Measurements from ENCODE around the gene CEBPA. TPM values are rescaled to one million over a fixed set of nuclear protein-coding genes. Genes with fewer than 3 reads are reported as not detected.
"Not testable (repeated sequence)": the region's sequence is repeated elsewhere in the genome, so short reads cannot be mapped to it uniquely, and the experiment has no call there.

The CEBPA gene
- total and polyA plus RNA-seq, 2 donors (not counting 1 experiment from before 2014, with no cell fraction given) = 0.17 TPM; not detected in 1

DNA sequence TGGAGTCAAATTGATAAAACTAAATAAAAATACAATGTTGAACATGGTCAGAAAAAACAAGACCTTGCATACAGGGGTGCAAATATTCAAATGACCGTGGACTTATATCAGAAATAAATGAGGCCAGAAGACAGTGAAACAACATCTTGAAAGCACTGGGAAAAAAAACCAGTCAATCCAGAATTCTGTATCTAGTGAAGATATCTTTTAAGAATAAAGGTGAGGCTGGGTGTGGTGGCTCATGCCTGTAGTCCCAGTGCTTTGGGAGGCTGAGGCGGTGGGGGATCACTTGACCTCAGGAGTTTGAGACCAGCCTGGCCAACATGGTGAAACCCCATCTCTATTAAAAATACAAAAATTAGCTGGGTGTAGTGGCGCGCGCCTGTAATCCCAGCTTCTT lies 15.2 kb upstream of the CEBPA start:
- no peaks in the 10 kb centered on the region for H3K36me3 ChIP-seq (ENCODE audit: control insufficient read depth, insufficient read depth, low read length)
- H3K27ac ChIP-seq (ENCODE audit: insufficient read depth, low read length) = no peak overlapping the region
- no peaks in the 10 kb centered on the region for H3K79me2 ChIP-seq (ENCODE audit: control insufficient read depth, insufficient read depth, low read length)
- no peaks in the 10 kb centered on the region for H3K9me3 ChIP-seq (ENCODE audit: control insufficient read depth, insufficient read depth, low read depth, low read length)
- no peaks in the 10 kb centered on the region for H3K4me1 ChIP-seq (ENCODE audit: control insufficient read depth, extremely low read depth, insufficient read depth, low read length)
- no peaks in the 10 kb centered on the region for H4K20me1 ChIP-seq (ENCODE audit: control insufficient read depth, extremely low read depth, insufficient read depth, low read length)
- H2AFZ ChIP-seq (ENCODE audit: low read length) = no peak overlapping the region
- H3K4me2 ChIP-seq (ENCODE audit: extremely low read depth, insufficient read depth, low read length) = no peak overlapping the region
- DNase-seq (ENCODE audit: low read depth in 2 of 2) = no peak
- no peak overlapping the region for H3K9ac ChIP-seq (ENCODE audit: insufficient read depth, low read length)
- H3K4me3 ChIP-seq (replicated peaks in 1 of 4; ENCODE audit: control extremely low read depth in 1 of 4, insufficient read depth in 1 of 4, low read depth in 3 of 4, low read length in 4 of 4) = no peak overlapping the region
- H3K27me3 ChIP-seq (ENCODE audit: control insufficient read depth, insufficient read depth, low read length) = peaks cover 2% of the 10 kb centered on the region
- TF ChIP-seq, protein P1, sequence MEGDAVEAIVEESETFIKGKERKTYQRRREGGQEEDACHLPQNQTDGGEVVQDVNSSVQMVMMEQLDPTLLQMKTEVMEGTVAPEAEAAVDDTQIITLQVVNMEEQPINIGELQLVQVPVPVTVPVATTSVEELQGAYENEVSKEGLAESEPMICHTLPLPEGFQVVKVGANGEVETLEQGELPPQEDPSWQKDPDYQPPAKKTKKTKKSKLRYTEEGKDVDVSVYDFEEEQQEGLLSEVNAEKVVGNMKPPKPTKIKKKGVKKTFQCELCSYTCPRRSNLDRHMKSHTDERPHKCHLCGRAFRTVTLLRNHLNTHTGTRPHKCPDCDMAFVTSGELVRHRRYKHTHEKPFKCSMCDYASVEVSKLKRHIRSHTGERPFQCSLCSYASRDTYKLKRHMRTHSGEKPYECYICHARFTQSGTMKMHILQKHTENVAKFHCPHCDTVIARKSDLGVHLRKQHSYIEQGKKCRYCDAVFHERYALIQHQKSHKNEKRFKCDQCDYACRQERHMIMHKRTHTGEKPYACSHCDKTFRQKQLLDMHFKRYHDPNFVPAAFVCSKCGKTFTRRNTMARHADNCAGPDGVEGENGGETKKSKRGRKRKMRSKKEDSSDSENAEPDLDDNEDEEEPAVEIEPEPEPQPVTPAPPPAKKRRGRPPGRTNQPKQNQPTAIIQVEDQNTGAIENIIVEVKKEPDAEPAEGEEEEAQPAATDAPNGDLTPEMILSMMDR (conservative IDR thresholded peaks at IDR 0.05 in 1 of 2, IDR thresholded peaks at IDR 0.05 in 1 of 2; ENCODE audit: low read depth in 1 of 2, low read length in 2 of 2) = no peak
- TF ChIP-seq EZH2 (IDR thresholded peaks at IDR 0.05; ENCODE audit: low read length, missing control alignments) = no peak

DNA sequence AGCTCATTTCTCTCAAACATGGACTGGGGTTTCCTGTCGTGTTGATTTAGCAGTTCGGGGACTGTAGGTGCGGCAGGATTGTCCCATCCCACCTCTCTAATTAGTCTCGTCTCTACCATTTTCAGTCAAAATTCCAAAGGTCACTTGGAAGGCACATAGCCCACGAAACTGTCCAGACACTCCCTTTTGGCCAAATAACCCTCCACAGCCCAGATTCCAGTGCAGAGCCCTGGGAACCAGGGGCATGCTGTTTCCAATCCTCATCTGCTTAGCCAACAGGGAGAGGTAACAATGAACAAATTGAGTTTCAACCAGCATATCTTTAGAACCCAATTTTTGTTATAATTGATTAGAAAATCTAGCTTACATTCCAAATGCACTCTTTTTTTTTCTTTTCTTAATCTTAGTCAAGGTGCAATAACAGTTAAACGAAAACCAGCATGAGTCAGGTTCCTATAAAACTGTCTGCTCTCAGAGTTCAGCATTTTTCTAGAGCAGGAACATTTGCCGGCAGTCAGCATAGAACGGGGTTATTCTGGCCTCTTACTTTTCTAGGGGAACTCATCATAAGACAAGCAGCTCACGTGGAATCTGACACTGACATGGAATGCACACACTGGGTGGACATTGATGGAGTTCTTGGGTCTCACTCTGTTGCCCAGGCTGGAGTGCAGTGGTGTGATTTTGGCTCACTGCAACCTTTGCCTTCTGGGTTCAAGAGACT lies 14.4 kb upstream of the CEBPA start:
- Histone ChIP-seq H3K27ac (ENCODE audit: insufficient read depth, low read length) (no peak overlapping the region), H3K9me3 (ENCODE audit: control insufficient read depth, insufficient read depth, low read depth, low read length) (no peaks in the 10 kb centered on the region), H3K36me3 (ENCODE audit: control insufficient read depth, insufficient read depth, low read length) (no peaks in the 10 kb centered on the region), H3K4me3 (replicated peaks in 1 of 4; ENCODE audit: control extremely low read depth in 1 of 4, insufficient read depth in 1 of 4, low read depth in 3 of 4, low read length in 4 of 4) (no peak overlapping the region), H2AFZ (ENCODE audit: low read length) (no peak overlapping the region), H4K20me1 (ENCODE audit: control insufficient read depth, extremely low read depth, insufficient read depth, low read length) (no peaks in the 10 kb centered on the region), H3K9ac (ENCODE audit: insufficient read depth, low read length) (no peak overlapping the region), H3K79me2 (ENCODE audit: control insufficient read depth, insufficient read depth, low read length) (no peaks in the 10 kb centered on the region), H3K27me3 (ENCODE audit: control insufficient read depth, insufficient read depth, low read length) (peaks cover 2% of the 10 kb centered on the region), H3K4me1 (ENCODE audit: control insufficient read depth, extremely low read depth, insufficient read depth, low read length) (no peaks in the 10 kb centered on the region), H3K4me2 (ENCODE audit: extremely low read depth, insufficient read depth, low read length) (no peak overlapping the region)
- TF ChIP-seq, protein P1 (conservative IDR thresholded peaks at IDR 0.05 in 1 of 2, IDR thresholded peaks at IDR 0.05 in 1 of 2; ENCODE audit: low read depth in 1 of 2, low read length in 2 of 2) = no peak
- no peak for TF ChIP-seq EZH2 (IDR thresholded peaks at IDR 0.05; ENCODE audit: low read length, missing control alignments)
- no peak for DNase-seq (ENCODE audit: low read depth in 2 of 2)

DNA sequence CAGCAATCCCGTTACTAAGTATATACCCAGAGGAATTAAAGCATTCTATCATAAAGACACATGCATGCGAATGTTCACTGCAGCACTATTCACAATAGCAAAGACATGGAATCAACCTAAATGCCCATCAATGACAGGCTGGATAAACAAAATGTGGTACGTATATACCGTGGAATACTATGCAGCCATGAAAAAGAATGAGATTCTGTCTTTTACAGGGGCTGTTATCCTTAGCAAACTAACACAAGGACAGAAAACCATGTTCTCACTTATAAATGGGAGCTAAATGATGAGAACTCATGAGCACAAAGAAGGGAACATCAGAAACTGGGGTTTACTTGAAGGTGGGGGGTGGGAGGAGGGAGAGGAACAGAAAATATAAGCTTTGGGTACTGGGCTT lies 10.5 kb upstream of the CEBPA start:
- not testable (repeated sequence) for H3K4me1 ChIP-seq (ENCODE audit: control insufficient read depth, extremely low read depth, insufficient read depth, low read length); H3K27ac ChIP-seq (ENCODE audit: insufficient read depth, low read length); H3K4me2 ChIP-seq (ENCODE audit: extremely low read depth, insufficient read depth, low read length); H4K20me1 ChIP-seq (ENCODE audit: control insufficient read depth, extremely low read depth, insufficient read depth, low read length); H3K79me2 ChIP-seq (ENCODE audit: control insufficient read depth, insufficient read depth, low read length); H3K27me3 ChIP-seq (ENCODE audit: control insufficient read depth, insufficient read depth, low read length); H3K9me3 ChIP-seq (ENCODE audit: control insufficient read depth, insufficient read depth, low read depth, low read length); H3K4me3 ChIP-seq (replicated peaks in 1 of 4; ENCODE audit: control extremely low read depth in 1 of 4, insufficient read depth in 1 of 4, low read depth in 3 of 4, low read length in 4 of 4); H3K36me3 ChIP-seq (ENCODE audit: control insufficient read depth, insufficient read depth, low read length); DNase-seq (ENCODE audit: low read depth in 2 of 2); H3K9ac ChIP-seq (ENCODE audit: insufficient read depth, low read length); H2AFZ ChIP-seq (ENCODE audit: low read length)

Measured in fibroblast of lung (primary cell).